HG02938 (cell line): ENCODE measurements around the gene GPR150.
"Not testable (repeated sequence)": the region's sequence is repeated elsewhere in the genome, so short reads cannot be mapped to it uniquely, and the experiment has no call there.

Experiments used
- ATAC-seq: cut with Tn5 transposase; IDR thresholded peaks from one replicate; pipeline ENCODE4 v1.9.1; 2021; ENCODE audit warnings: mild to moderate bottlenecking, moderate library complexity; ENCODE audit not compliant: unreplicated experiment

GPR150 gene

GRCh38 chr5:95621839-95622629 lies 2.1 kb downstream of the GPR150 start:
- ATAC-seq: no peak

- ATAC-seq: no peak
Observed at GRCh38 chr5:95623706-95624105, 3.8 kb downstream of the GPR150 start.

GRCh38 chr5:95624368-95624767 lies 4.5 kb downstream of the GPR150 start:
- no peak for ATAC-seq

GRCh38 chr5:95626701-95627100 lies 6.8 kb downstream of the GPR150 start:
- no peak for ATAC-seq

- ATAC-seq: no peak
Observed at GRCh38 chr5:95627971-95628810, 8.3 kb downstream of the GPR150 start.

- no peak for ATAC-seq
Observed at GRCh38 chr5:95628933-95629332, 9.0 kb downstream of the GPR150 start.

GRCh38 chr5:95630394-95630917 lies 10.6 kb downstream of the GPR150 start:
- no peak for ATAC-seq

GRCh38 chr5:95631255-95631958 lies 11.5 kb downstream of the GPR150 start:
- ATAC-seq: peak; percentile 1

GRCh38 chr5:95631991-95632675 lies 12.2 kb downstream of the GPR150 start:
- ATAC-seq: peak; percentile 93

- ATAC-seq: not testable (repeated sequence)
Observed at GRCh38 chr5:95632942-95633341, 13.1 kb downstream of the GPR150 start.

GRCh38 chr5:95633671-95634070 lies 13.8 kb downstream of the GPR150 start:
- no peak for ATAC-seq

- ATAC-seq: no peak
Observed at GRCh38 chr5:95634081-95634480, 14.2 kb downstream of the GPR150 start.

GRCh38 chr5:95638632-95639031 lies 18.7 kb downstream of the GPR150 start:
- no peak for ATAC-seq

- ATAC-seq: no peak
Observed at GRCh38 chr5:95641741-95642220, 21.9 kb downstream of the GPR150 start.

- no peak for ATAC-seq
Observed at GRCh38 chr5:95643152-95643551, 23.3 kb downstream of the GPR150 start.

GRCh38 chr5:95644351-95645042 lies 24.6 kb downstream of the GPR150 start:
- peak; percentile 44 for ATAC-seq

GRCh38 chr5:95646226-95646568 lies 26.3 kb downstream of the GPR150 start:
- ATAC-seq: not testable (repeated sequence)

- ATAC-seq: peak; percentile 95
Observed at GRCh38 chr5:95646569-95647431, 26.9 kb downstream of the GPR150 start, which contains the start of gene RFESD. RFESD (plus strand) TSS chr5:95646777; CDS start chr5:95652272, 5,495 bp downstream.
